H1 (cell line): Measurements from ENCODE around the gene SEMA6D. TPM values are rescaled to one million over a fixed set of nuclear protein-coding genes. Genes with fewer than 3 reads are reported as not detected.

Source experiments
- SAP30 ChIP-seq: fragments of 300-600 bp; sonication (generic); IDR thresholded peaks from 2 replicates; pipeline ENCODE4 v1.7.1; 2012; ENCODE audit warnings: low read length, moderate library complexity, mild to moderate bottlenecking, inconsistent platforms; ENCODE audit not compliant: insufficient read depth, insufficient replicate concordance
- polyA plus RNA-seq, 7 experiments: library from polyadenylated mRNA; depleted of rRNA in 3 of 7; stranded (reverse) in 5 of 7; unstranded in 2 of 7; fragments of >200 nt in 5 of 7; fragments of 200-250 nt in 2 of 7; gene quantifications; 1 replicate in 5 of 7; 2 replicates in 1 of 7; 4 replicates in 1 of 7; pipeline versions ENCODE4 v1.2.1 to v1.2.3, GENCODE V29; 2011 to 2013; ENCODE audit warnings: missing spikeins in 2 of 7, mixed read lengths in 2 of 7
- total RNA-seq: library from RNA; stranded (reverse); fragmentation: NEBNext Ultra II Directional; extraction: Animal tissue kit (Norgen Biotek cat#: 25700); gene quantifications from 2 replicates; pipeline ENCODE4 v1.2.1, GENCODE V29; 2021

SEMA6D gene
- total and polyA plus RNA-seq, 2 of the 8 experiments (the other 6 are each of a cell fraction or from before 2014, with no cell fraction given): 2.2 to 3.8 TPM

- TF ChIP-seq SAP30: no peak
Observed at GRCh38 chr15:47715402-47715801, 1.9 kb upstream of the SEMA6D start (continued).
